Choroid plexus epithelial cell (primary cell): ENCODE data around the gene CLCN3.
"Not testable (repeated sequence)": the region's sequence is repeated elsewhere in the genome, so short reads cannot be mapped to it uniquely, and the experiment has no call there.

Source experiments
- DNase-seq: peaks from one replicate; pipeline ENCODE4 v3.0.0-alpha.2; 2010; ENCODE audit warnings: low read depth
- H3K4me3 ChIP-seq: 2 replicates; pipeline ENCODE4 v1.5.1; 2011; ENCODE audit warnings: low read depth, mild to moderate bottlenecking, control low read depth, low read length, moderate library complexity
- TF ChIP-seq, protein P1 (sequence below): conservative IDR thresholded peaks from 2 replicates; pipeline ENCODE4 v1.5.1; 2011; ENCODE audit warnings: low read depth, mild to moderate bottlenecking, control low read depth, inconsistent platforms, low read length, moderate library complexity

The CLCN3 gene

DNA sequence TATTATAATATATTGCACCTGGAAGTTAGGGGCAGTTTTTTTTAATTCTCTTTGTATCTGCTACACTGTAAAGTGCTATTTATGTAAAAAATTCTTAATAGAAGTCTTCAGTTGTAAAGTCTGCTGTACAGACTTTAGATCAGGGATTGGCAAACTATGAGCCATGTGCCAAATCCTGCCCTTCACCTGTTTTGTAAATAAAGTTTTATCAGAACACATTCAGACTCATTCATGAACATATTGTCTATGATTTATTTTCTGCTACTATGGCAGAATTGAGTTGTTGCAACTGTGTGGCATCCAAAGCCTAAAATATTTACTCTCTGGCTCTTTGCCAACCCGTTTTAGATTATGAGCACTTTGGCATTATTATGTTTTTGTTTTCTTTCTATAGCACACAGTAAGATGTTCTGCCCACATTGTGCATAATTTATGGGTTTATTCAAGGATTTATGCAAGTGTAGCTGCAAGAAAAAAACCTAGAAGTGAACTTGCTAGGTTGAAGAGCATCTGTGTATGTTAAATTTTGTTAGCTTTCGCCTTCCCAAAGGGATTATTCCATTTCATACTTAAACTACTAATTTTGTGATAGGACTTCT is 56.9 kb downstream of the CLCN3 start:
- DNase-seq, result no peak
- TF ChIP-seq, protein P1, sequence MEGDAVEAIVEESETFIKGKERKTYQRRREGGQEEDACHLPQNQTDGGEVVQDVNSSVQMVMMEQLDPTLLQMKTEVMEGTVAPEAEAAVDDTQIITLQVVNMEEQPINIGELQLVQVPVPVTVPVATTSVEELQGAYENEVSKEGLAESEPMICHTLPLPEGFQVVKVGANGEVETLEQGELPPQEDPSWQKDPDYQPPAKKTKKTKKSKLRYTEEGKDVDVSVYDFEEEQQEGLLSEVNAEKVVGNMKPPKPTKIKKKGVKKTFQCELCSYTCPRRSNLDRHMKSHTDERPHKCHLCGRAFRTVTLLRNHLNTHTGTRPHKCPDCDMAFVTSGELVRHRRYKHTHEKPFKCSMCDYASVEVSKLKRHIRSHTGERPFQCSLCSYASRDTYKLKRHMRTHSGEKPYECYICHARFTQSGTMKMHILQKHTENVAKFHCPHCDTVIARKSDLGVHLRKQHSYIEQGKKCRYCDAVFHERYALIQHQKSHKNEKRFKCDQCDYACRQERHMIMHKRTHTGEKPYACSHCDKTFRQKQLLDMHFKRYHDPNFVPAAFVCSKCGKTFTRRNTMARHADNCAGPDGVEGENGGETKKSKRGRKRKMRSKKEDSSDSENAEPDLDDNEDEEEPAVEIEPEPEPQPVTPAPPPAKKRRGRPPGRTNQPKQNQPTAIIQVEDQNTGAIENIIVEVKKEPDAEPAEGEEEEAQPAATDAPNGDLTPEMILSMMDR, result no peak
- H3K4me3 ChIP-seq, result no peak overlapping the region

DNA sequence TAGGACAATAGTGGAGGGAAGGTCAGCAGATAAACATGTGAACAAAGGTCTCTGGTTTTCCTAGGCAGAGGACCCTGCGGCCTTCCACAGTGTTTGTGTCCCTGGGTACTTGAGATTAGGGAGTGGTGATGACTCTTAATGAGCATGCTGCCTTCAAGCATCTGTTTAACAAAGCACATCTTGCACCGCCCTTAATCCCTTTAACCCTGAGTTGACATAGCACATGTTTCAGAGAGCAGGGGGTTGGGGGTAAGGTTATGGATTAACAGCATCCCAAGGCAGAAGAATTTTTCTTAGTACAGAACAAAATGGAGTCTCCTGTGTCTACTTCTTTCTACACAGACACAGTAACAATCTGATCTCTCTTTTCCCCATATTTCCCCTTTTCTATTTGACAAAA is 58.1 kb downstream of the CLCN3 start:
- not testable (repeated sequence) for DNase-seq, H3K4me3 ChIP-seq

- DNase-seq, H3K4me3 ChIP-seq: not testable (repeated sequence)
Measured at GRCh38 chr4:169678951-169679591, 58.7 kb downstream of the CLCN3 start.

GRCh38 chr4:169682372-169683047 is 62.1 kb downstream of the CLCN3 start:
- DNase-seq, result peak; percentile 68
- TF ChIP-seq, protein P1, result no peak
- no peak overlapping the region for H3K4me3 ChIP-seq

GRCh38 chr4:169689681-169690080 is 69.3 kb downstream of the CLCN3 start:
- H3K4me3 ChIP-seq, result no peak overlapping the region
- TF ChIP-seq, protein P1, result no peak
- DNase-seq, result no peak

DNA sequence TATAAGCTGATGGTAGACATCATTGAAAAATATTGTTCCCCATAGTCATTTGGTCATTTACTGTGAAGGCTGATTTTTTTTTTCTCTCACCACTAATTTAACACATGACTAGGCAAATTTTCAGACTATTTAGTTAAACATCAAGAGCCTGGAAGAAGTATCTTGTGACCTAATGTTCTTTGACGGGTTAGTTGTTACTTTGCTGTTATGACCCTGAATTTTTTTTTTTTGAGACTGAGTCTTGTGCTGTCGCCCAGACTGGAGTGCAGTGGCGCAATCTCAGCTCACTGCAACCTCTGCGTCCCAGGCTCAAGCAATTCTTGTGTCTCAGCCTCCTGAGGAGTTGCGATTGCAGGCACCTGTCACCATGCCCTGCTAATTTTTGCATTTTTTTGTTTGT is 70.4 kb downstream of the CLCN3 start:
- H3K4me3 ChIP-seq, result no peak overlapping the region
- TF ChIP-seq, protein P1, result no peak
- peak; percentile 5 for DNase-seq

DNA sequence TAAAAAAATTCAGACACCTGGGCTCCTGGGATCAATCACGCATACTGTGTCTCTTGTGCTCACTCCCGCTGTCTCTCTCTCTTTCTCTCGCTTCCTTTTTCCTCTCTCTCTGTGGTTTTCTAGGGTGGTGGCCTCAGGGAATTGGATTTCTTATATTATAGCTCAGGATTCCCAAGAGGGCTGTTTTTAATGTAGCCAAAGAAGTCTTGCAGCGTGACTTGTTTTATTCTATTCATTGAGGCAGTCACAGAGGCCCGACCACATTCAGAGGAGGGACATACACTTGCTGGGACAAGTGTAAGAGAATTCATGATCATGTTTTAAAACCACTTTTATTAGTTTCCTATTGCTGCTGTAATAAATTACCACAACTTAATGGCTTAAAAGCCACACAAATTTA is 78.0 kb downstream of the CLCN3 start:
- no peak overlapping the region for H3K4me3 ChIP-seq
- TF ChIP-seq, protein P1, result no peak
- no peak for DNase-seq
